Kidney epithelial cell (primary cell): ENCODE measurements around the gene TMPRSS12. TPM values are rescaled to one million over a fixed set of nuclear protein-coding genes. Genes with fewer than 3 reads are reported as not detected.
"Not testable (repeated sequence)": the region's sequence is repeated elsewhere in the genome, so short reads cannot be mapped to it uniquely, and the experiment has no call there.

ENCODE experiments used
- DNase-seq: peaks from one replicate; pipeline ENCODE4 v3.0.0-alpha.2; 2010; ENCODE audit warnings: low read depth
- H3K27me3 ChIP-seq: 2 replicates; pipeline ENCODE4 v1.6.0; 2011; ENCODE audit warnings: low read length; ENCODE audit not compliant: control insufficient read depth, insufficient read depth
- H3K36me3 ChIP-seq: 2 replicates; pipeline ENCODE4 v1.5.1; 2011; ENCODE audit warnings: low read length; ENCODE audit not compliant: control insufficient read depth, insufficient read depth
- H3K4me3 ChIP-seq: 2 replicates; pipeline ENCODE4 v1.5.1; 2011; ENCODE audit warnings: low read depth, mild to moderate bottlenecking, control low read depth, low read length
- total RNA-seq: library from RNA; depleted of rRNA; stranded (reverse); fragments of >200 nt; gene quantifications from 2 replicates; pipeline ENCODE4 v1.2.3, GENCODE V29; 2015
- TF ChIP-seq, protein P1 (sequence below): IDR thresholded peaks from 2 replicates; pipeline ENCODE4 v1.5.1; 2011; ENCODE audit warnings: mild to moderate bottlenecking, moderate library complexity, low read length, control low read depth, inconsistent platforms; ENCODE audit not compliant: insufficient read depth, poor library complexity, severe bottlenecking

TMPRSS12 gene
- total RNA-seq, 1 donor from 2014 or later: not detected

- no peak overlapping the region for H3K4me3 ChIP-seq
- DNase-seq: no peak
- H3K27me3 ChIP-seq: no peaks in the 10 kb centered on the region
- H3K36me3 ChIP-seq: no peaks in the 10 kb centered on the region
- TF ChIP-seq, protein P1, sequence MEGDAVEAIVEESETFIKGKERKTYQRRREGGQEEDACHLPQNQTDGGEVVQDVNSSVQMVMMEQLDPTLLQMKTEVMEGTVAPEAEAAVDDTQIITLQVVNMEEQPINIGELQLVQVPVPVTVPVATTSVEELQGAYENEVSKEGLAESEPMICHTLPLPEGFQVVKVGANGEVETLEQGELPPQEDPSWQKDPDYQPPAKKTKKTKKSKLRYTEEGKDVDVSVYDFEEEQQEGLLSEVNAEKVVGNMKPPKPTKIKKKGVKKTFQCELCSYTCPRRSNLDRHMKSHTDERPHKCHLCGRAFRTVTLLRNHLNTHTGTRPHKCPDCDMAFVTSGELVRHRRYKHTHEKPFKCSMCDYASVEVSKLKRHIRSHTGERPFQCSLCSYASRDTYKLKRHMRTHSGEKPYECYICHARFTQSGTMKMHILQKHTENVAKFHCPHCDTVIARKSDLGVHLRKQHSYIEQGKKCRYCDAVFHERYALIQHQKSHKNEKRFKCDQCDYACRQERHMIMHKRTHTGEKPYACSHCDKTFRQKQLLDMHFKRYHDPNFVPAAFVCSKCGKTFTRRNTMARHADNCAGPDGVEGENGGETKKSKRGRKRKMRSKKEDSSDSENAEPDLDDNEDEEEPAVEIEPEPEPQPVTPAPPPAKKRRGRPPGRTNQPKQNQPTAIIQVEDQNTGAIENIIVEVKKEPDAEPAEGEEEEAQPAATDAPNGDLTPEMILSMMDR: no peak
Observed at GRCh38 chr12:50828886-50829285, 13.8 kb upstream of the TMPRSS12 start.

GRCh38 chr12:50833801-50834200 is 8.9 kb upstream of the TMPRSS12 start:
- H3K4me3 ChIP-seq, H3K27me3 ChIP-seq, H3K36me3 ChIP-seq, DNase-seq: not testable (repeated sequence)

DNA sequence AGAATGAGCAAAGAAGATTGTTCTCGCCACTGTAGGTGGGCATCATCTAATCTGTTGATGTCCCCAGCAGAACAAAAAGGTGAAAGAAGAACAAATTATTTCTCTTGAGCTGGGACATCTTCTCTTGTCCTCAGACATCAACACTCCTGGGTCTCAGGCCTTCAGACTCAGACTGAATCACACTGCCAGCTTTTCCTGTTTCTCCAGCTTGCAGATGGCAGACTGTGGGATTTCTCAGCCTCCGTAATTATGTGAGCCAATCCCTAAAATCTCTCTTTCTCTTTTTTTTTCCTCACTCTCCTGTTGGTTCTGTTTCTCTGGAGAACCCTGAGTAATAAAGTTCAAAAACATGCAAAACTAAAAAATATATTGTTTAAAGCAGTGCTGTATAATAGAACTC is 3.7 kb upstream of the TMPRSS12 start:
- H3K4me3 ChIP-seq: no peak overlapping the region
- TF ChIP-seq, protein P1: no peak
- no peak for DNase-seq
- no peaks in the 10 kb centered on the region for H3K27me3 ChIP-seq
- no peaks in the 10 kb centered on the region for H3K36me3 ChIP-seq

GRCh38 chr12:50840809-50841487 is 1.8 kb upstream of the TMPRSS12 start:
- DNase-seq: no peak
- H3K27me3 ChIP-seq: no peaks in the 10 kb centered on the region
- TF ChIP-seq, protein P1: no peak

DNA sequence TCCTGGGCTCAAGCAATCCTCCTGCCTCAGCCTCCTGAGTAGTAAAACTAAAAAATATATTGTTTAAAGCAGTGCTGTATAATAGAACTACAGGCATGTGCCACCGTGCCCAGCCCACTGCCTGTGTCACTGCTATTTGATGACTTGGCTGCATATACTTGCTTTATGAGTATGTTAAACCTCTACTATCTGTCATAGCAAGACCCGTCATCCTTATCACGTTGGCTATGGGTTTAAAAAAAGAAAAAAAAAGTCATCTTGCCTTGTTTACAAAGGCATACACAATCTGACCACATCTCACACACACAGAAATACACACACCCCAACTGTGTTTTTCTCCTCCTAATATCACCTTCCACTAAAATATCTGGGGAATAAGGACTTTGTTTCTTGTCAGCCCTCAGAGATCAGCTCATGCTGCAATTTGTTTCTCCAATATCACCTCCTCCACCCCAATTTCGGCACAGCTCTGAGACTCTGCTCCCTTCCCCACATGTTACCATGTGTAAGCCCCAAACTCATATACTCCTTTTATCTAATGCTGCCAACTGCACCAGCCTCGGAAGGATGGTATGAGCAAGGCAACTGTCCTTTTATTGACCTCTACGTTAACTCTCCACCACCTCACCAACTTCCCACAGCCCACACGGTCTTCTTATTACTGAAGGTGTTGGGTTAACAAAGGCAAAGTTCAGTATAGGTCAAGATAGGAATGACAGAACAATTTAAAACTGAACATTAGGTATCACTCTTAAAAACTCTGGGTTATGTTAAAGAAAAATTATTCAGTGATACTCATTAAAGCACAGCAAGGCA is 802 bp upstream of the TMPRSS12 start:
- no peaks in the 10 kb centered on the region for H3K36me3 ChIP-seq
- no peak for DNase-seq
- TF ChIP-seq, protein P1: no peak
- H3K4me3 ChIP-seq: no peak overlapping the region
- no peaks in the 10 kb centered on the region for H3K27me3 ChIP-seq

More at GRCh38 chr12:50840809-50841487, 1.8 kb upstream of the TMPRSS12 start:
- Histone ChIP-seq H3K36me3 (no peaks in the 10 kb centered on the region), H3K4me3 (no peak overlapping the region)

GRCh38 chr12:50845021-50845647 is 2.4 kb downstream of the TMPRSS12 start:
- Histone ChIP-seq H3K27me3 (no peaks in the 10 kb centered on the region), H3K36me3 (no peaks in the 10 kb centered on the region), H3K4me3 (no peak overlapping the region)
- DNase-seq: no peak
- TF ChIP-seq, protein P1: no peak
